IPS-NIHi7 (cell line): ENCODE results near the gene PHC2.
A peak's percentile ranks its signal among the peaks of the same experiment; 100 is the strongest.

Experiments used
- DNase-seq: peaks from one replicate; pipeline ENCODE4 v3.0.0; 2012; ENCODE audit warnings: mixed read lengths; ENCODE audit errors: extremely low spot score

The PHC2 gene

GRCh38 chr1:33350611-33351280 is 80.1 kb downstream of the PHC2 start:
- DNase-seq, result no peak

GRCh38 chr1:33349778-33350610 is 80.9 kb downstream of the PHC2 start:
- peak; percentile 91 for DNase-seq

- peak; percentile 27 for DNase-seq
These were observed 81.7 kb downstream of the PHC2 start for GRCh38 chr1:33349081-33349759.

DNA sequence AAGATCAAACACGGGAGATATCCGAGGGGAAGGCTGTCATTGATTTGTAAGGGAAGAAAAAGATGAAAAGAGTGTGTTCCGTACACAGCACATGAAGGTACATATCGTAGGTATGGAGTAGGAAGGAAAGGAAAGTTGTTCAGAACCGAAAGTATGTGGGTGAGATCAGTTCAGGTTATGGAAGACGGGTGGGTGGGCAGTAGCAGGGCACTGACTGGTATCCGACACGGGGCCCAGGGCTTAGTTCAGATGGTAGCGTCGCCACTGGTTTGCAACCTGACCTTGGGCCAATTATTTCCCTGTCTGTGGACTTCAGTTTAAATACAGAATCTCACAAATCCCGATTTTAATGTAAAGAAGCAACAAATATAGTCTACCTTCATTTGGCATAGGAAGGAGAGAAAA is 82.2 kb downstream of the PHC2 start:
- DNase-seq, result no peak

DNA sequence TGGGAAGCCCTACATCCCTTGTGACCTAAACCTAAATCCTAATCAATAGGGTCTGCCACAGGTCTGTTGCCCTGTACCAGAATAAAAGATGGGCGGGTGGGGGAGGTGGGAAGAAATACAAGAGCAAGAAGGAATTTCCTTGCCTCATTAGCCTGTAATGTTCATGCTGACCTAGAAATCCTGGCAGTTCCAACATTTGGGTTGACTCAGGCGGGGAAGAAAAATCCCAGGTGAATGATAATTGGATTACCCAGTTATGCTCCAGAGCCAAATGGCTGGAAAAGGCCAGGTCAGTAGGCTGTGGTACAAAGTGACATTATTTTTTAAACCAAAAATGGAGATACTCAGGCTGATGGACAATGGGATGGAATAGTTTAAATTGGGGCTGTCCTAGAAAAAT is 82.7 kb downstream of the PHC2 start:
- no peak for DNase-seq

GRCh38 chr1:33347650-33347992 is 83.3 kb downstream of the PHC2 start:
- no peak for DNase-seq

DNA sequence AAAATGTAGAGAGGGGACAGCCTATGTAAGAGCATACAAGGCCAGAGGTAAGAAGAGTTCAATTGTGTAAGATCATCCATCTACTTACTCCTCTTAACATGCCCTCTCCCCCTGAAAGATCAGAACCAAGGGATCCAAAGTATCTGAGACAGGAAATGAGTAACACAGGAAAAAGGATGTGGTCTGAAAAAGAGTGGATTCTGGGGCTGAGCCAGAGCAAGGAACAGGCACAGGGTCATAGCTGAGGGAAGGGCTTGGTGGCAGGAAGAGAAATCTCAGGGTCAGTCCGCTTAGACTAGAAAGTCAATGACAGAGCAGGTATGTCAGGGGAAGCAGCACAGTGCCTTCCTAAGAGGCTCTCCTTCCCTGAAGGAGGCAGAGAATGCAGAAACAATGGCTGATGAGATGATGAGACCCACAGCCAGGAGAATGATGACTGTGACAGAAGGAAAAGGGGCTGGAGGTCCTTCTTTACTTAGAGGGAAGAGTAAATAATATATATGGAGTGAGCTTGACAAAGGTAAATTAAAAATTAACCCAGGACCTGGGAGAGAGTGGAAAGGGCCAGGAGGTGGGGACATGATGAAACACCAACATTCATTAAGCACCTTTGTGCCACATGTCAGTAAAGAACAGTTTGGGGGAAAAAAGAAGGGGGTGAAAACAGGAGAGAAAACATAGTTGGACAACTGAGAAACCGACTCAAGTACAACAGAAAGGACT is 83.8 kb downstream of the PHC2 start:
- no peak for DNase-seq

GRCh38 chr1:33346533-33346926 is 84.4 kb downstream of the PHC2 start:
- DNase-seq, result no peak

GRCh38 chr1:33344896-33345560 is 85.9 kb downstream of the PHC2 start:
- DNase-seq, result no peak

DNA sequence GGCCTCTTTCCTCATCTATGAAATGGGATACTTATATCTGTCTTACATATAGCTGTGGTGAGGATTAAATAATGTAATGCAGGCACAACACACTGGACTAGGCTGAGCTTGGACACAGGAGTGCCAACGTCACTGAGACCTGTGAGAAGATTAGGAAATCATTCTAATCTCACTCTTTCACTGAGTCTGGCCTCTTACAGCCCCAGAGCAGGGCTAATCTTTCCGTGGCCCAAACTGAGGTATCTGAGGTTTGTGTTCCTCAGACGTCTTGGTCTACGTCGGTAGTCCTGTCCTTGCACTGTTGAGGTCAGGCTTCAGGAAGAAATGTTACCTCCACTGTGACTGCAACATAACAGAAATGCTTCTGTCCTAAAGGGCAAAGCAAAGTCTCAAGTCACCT is 87.4 kb downstream of the PHC2 start:
- DNase-seq, result no peak

DNA sequence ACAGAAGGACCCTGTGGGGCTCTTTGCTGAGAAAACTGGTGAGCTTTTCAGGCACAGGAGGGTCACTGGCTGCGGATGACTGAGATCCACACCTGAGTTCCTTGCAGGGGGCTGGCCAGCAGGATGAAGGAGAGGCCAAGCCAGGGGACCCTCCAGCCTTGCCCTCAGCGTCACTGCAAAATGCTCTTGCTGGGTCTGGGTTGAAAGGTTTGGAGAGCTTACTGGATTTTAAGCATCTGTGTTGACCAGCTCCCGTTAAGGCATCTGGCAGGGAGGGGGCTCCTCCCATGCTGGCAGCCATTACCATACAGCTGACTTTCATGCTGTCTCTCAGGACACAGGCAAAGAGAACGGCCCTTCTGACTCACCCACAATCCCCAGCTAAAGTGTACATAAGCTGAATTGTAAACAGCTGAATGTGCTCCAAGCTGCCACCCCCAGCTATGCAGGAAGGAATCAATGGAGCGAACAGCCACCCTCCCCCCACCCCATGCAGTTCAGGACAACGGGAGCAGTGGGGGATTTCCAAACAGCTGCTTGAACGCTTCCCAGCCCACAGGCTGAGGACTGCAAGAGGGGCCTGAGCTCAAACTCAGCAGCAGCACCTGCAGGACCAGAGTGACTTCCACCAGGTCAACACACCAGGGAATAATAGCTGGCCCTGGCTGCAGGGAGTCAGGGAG is 88.7 kb downstream of the PHC2 start:
- peak; percentile 53 for DNase-seq

DNA sequence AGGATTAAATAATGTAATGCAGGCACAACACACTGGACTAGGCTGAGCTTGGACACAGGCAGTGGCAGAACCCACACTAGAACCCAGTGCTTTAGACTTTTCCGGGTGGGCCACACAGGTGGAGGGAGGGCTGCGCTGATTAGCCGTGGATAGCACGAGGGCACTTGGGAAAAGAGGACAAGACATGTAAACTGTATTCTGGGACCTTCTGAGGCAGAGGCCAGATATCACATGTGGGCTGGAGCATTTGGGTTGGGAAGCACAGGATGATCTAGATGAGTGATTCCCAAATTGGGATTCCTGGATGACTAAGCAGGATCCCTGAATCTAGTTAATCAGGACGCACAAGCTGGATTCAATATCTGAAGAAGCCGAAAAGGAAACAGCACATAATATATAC is 89.7 kb downstream of the PHC2 start:
- DNase-seq, result no peak

DNA sequence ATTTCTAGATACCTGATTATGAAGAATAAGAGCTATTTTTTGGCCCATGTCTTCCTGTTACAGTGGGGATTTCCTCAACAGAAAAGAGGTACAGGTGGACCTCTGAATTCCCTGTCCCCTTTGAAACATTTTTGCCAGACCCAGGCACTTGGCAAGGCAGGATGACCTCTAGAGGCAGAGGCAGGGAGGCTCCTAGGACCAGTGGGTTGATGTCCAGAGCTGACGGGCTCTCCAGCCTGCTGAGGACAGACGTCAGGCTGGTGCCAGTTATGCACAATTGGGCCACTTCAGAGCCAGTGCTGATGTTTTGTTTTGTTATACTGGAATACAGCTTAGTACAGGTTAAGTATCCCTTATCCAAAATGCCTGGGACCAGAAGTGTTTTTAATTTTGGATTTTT is 91.5 kb downstream of the PHC2 start:
- no peak for DNase-seq

GRCh38 chr1:33338440-33339211 is 92.3 kb downstream of the PHC2 start:
- DNase-seq, result no peak

DNA sequence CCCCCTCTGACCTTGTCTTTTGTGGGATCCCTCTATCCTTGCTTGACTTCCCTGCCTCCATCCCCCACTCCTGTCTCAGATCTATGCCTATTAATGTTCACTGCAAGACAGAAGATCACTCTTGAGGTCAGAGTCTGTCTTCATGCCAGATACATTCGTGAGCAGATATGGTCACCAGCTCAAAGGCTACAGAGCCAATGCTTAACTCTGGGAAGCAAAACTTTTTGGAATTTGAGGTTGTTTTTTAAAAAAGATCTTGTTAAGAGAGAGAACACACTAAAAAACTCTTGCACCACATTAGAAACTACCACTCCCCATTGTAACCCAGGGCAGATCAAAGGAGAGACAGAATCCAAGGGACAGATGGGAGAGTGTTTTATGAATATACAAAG is 92.9 kb downstream of the PHC2 start:
- no peak for DNase-seq

- DNase-seq, result no peak
These were observed 93.5 kb downstream of the PHC2 start for GRCh38 chr1:33337441-33337840.

DNA sequence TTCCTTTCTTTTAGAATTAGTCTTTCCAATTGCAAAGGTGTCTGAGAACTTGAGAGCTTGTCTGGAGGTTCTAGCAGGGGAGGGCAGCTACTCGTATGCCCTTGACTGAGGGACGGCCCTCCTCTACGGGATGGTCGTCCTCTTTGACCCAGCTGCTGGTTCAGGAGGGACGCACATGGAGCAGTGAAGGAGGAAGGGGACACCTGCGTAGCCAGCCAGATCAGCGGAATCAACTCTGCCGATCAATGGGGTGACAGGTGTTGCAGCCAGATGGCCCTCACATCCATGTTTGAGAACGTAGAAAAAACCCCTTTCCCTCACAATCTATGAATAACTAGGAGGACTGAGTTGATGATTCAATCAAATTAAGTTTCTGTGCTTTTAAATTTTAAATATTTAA is 94.3 kb downstream of the PHC2 start:
- DNase-seq, result no peak

- no peak for DNase-seq
These were observed 95.9 kb downstream of the PHC2 start for GRCh38 chr1:33335020-33335419.

DNA sequence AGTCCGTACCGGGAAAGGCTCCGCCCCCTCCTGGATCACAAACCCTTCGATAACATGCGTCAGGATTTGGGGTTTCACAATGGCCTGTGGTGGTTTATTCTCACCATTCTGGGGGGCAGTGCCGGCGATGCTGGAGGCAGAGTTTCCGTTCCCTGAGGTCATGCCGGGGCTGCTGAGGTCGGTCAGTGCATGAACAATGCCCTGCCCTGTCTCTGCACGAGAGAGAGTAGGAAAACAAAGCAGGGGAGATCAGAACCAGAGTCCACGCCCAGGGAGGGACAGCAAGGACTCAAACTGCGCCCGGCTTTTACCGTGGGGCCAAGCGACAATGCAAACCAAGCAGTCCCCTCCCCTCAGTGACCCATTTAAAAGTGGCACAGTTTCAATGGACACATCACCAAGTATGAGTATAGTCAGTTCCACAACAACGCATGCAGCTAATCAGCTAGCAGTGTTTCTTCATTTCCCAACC is 96.8 kb downstream of the PHC2 start:
- no peak for DNase-seq

DNA sequence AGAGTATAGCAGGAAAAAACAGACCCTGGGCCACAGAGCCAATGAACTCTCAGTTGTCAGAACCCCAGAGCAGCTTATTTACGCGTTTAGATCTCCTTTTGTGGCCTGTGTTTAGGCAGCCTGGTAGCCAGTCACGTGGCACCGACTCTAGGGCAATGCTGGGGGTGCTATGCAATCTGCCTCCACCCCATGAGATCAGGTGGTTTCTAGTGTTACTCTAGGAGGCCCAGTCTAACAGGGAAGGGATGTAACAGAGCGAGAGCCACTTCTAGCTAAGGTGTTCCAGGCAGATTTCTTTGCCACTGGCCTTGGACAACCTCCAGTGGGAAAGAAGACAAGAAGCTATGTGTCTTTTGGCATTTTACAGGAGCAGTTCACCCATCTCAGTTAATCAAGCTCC is 98.0 kb downstream of the PHC2 start:
- no peak for DNase-seq
